Measurements from ENCODE around the gene TWF2. TPM values are rescaled to one million over a fixed set of nuclear protein-coding genes. Genes with fewer than 3 reads are reported as not detected.

The TWF2 gene
- total and polyA plus RNA-seq, 9 of the 15 experiments (the other 6 are each of a cell fraction or from before 2014, with no cell fraction given): 0.11 to 61.9 (median 29.7) TPM

DNA sequence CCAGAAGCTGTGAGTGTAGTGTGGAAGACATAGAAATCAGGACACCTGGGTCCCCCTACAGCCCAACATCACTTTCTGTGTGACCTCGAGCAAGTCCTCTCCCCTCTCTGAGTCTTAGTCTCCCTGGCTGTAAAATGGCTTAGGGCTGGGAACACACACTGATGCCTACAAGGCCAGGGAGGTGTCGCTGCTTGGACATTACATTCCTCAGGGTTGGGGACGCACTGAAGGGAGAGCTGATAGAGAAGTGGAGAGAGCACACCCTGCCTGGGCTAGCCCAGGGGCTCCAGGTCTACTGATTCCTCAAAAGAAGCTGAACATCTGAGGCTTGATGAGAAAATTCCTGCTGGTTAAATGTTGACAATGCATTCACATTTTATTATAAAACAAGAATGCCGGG, 47.3 kb downstream of the TWF2 start:
- H2AFZ ChIP-seq (ENCODE audit: low read depth, low read length): no peak overlapping the region
- intact Hi-C loops (cut with micrococcal nuclease) (no loop called here), in situ Hi-C loops (cut with MboI) (no loop called here)
- TF ChIP-seq ZNF584 (CRISPR knock-in tag; IDR thresholded peaks at IDR 0.05; ENCODE audit: low read depth) (no peak), EWSR1 (IDR thresholded peaks at IDR 0.05; ENCODE audit: borderline replicate concordance, low read depth, partially characterized antibody) (no peak), TOE1 (IDR thresholded peaks at IDR 0.05; ENCODE audit: borderline replicate concordance) (no peak), TOE1 (CRISPR knock-in tag; IDR thresholded peaks at IDR 0.05; ENCODE audit: borderline replicate concordance, low read depth) (no peak), HIVEP1 (CRISPR knock-in tag; IDR thresholded peaks at IDR 0.05) (no peak), ZNF184 (CRISPR knock-in tag; IDR thresholded peaks at IDR 0.05) (no peak), BMI1 (IDR thresholded peaks at IDR 0.05; ENCODE audit: low read length) (no peak), ZNF41 (CRISPR knock-in tag; conservative IDR thresholded peaks at IDR 0.05) (no peak), TEAD4 (IDR thresholded peaks at IDR 0.05; ENCODE audit: low read length) (no peak), TEAD4 (CRISPR knock-in tag; IDR thresholded peaks at IDR 0.05; ENCODE audit: borderline replicate concordance) (no peak)
- TF ChIP-seq, protein P1, sequence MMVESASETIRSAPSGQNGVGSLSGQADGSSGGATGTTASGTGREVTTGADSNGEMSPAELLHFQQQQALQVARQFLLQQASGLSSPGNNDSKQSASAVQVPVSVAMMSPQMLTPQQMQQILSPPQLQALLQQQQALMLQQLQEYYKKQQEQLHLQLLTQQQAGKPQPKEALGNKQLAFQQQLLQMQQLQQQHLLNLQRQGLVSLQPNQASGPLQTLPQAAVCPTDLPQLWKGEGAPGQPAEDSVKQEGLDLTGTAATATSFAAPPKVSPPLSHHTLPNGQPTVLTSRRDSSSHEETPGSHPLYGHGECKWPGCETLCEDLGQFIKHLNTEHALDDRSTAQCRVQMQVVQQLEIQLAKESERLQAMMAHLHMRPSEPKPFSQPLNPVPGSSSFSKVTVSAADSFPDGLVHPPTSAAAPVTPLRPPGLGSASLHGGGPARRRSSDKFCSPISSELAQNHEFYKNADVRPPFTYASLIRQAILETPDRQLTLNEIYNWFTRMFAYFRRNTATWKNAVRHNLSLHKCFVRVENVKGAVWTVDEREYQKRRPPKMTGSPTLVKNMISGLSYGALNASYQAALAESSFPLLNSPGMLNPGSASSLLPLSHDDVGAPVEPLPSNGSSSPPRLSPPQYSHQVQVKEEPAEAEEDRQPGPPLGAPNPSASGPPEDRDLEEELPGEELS (CRISPR knock-in tag; IDR thresholded peaks at IDR 0.05; ENCODE audit: borderline replicate concordance): no peak
- TF ChIP-seq, protein P2, sequence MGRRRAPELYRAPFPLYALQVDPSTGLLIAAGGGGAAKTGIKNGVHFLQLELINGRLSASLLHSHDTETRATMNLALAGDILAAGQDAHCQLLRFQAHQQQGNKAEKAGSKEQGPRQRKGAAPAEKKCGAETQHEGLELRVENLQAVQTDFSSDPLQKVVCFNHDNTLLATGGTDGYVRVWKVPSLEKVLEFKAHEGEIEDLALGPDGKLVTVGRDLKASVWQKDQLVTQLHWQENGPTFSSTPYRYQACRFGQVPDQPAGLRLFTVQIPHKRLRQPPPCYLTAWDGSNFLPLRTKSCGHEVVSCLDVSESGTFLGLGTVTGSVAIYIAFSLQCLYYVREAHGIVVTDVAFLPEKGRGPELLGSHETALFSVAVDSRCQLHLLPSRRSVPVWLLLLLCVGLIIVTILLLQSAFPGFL (CRISPR knock-in tag; IDR thresholded peaks at IDR 0.05): no peak

More for the DNA sequence above, 47.3 kb downstream of the TWF2 start:
- no peak for ATAC-seq
- no peak for DNase-seq (ENCODE audit: extremely low read depth in 1 of 4, low spot score in 3 of 4)
- 71% methylated on average over 3 of the region's 4 CpGs for WGBS (ENCODE audit: insufficient coverage, low coverage, missing lambda C conversion rate)
- Histone ChIP-seq H3K9me1 (ENCODE audit: control insufficient read depth, insufficient read depth, low read length) (peaks cover 7% of the 10 kb centered on the region), H3K4me1 (replicated peaks in 1 of 2; ENCODE audit: control insufficient read depth in 2 of 2, insufficient read depth in 2 of 2, low read length in 2 of 2) (peaks cover 39 to 44% of the 10 kb centered on the region in 2 experiments), H3K9ac (ENCODE audit: insufficient read depth in 1 of 2, low read depth in 2 of 2, low read length in 2 of 2) (no peak overlapping the region; a peak in 1 of 4 replicates), H3K4me2 (ENCODE audit: insufficient read depth, low read length) (no peak overlapping the region), H3K27me3 (ENCODE audit: control insufficient read depth in 2 of 2, insufficient read depth in 2 of 2, low read length in 2 of 2) (no peaks in the 10 kb centered on the region), H3K79me2 (ENCODE audit: control insufficient read depth, insufficient read depth, low read length) (no peaks in the 10 kb centered on the region), H3K9me3 (replicated peaks; ENCODE audit: control insufficient read depth, insufficient read depth, low read depth, low read length) (no peaks in the 10 kb centered on the region), H3K36me3 (ENCODE audit: control insufficient read depth, insufficient read depth, low read length) (no peaks in the 10 kb centered on the region), H4K20me1 (replicated peaks; ENCODE audit: control insufficient read depth, insufficient read depth, low read length) (0 out of 2 replicates have a peak, but pooled peaks cover 6% of the 10 kb centered on the region), H3K4me3 (no peak overlapping the region), H3K27ac (ENCODE audit: extremely low read depth, low read depth, low read length) (no peak overlapping the region)
- CTCF ChIA-PET (ENCODE audit: low intra/inter-chr PET ratio): no interaction called here
- BruUV-seq (replicated peaks): no TSS peak
- POLR2A ChIA-PET: interaction anchor here (0.7 kb wide), 1 partner anchor 10 kb away, joined by 3 read pairs; no protein-coding TSS in a partner anchor
- no peak for FAIRE-seq

Data from K562 (cell line).